GM21360 (cell line): ENCODE measurements around the gene PAK1.

Source experiments
- ATAC-seq: cut with Tn5 transposase; IDR thresholded peaks from one replicate; pipeline ENCODE4 v1.9.1; 2021; ENCODE audit warnings: mild to moderate bottlenecking, moderate library complexity; ENCODE audit not compliant: unreplicated experiment

The PAK1 gene

DNA sequence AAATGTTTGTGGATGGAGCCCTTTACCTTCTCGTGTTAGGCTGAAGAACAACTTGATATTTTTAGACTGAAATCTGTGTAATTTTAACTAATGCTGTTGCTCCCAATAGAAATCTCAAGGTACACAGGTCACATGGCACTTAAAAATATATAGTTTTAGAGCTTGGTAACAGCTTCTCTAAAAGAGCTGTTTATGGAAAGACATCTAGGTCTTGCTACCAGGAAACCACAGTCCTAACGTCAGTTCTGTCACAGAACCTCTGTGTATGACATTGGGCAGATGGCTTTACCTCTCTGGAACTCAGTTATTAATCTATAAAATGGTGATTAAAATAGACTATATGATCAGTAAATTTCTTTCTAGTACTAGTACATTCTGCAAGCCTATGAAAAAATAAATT lies 35.4 kb downstream of the PAK1 start:
- ATAC-seq = no peak

DNA sequence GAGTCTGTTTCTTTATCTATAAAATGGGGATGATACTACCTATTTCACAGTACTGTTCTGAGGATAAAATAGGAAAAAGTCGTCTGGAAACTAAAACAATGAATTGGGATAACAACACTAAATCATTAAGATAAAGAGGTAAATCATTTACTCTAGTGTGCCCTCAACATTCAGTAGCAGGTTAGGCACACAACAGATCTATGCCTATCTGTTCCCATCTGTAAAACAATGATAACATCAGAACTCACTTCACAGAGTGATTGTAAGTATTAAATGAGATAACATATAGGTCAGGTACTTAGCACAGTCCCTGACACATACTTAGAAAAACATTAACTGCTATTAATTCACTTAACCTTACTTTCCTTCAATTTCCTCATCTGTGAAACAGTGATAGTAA lies 36.9 kb downstream of the PAK1 start:
- ATAC-seq = no peak

GRCh38 chr11:77436506-77436905 lies 37.4 kb downstream of the PAK1 start:
- no peak for ATAC-seq

DNA sequence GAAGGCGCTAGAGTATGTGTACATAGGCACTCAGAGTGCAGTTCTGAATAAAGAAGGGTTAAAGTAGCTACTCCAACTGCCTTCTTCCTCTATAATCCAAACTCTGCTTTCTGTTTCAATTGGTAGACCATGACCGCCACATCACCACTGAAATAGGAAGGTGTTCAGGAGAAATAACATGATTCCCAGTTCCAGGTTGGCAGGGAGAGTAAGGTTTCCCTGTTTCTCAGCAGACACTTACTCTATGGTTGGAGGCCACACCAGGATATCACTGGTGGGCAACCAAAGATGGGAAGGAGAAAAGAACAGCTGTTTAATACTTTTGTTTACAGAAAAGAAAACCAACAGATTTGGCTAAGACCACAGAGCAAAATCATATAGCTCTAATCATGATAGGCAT lies 37.9 kb downstream of the PAK1 start:
- no peak for ATAC-seq

GRCh38 chr11:77431813-77432212 lies 42.1 kb downstream of the PAK1 start:
- ATAC-seq = no peak

- ATAC-seq = no peak
These were observed 45.3 kb downstream of the PAK1 start for GRCh38 chr11:77428598-77428997.

DNA sequence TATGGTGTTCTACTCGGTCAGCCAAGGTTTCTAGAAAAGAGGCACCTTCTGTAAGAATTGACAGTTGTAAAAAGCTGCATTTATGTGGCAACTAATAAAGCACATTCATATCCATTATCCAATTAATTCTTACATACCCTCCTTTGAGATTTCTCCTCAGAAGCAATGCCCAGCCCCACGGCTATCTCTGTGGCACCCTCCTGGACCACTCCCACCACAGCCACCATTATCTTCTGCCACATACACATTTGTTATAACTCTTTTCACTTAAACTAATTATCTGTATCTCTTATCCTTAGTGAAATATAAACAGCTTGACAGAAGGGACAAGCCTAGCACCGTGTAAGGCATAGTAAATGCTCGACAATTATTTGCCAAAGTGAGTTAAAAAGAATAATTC lies 48.5 kb downstream of the PAK1 start:
- no peak for ATAC-seq

GRCh38 chr11:77424644-77425043 lies 49.2 kb downstream of the PAK1 start:
- no peak for ATAC-seq

- ATAC-seq = no peak
These were observed 50.3 kb downstream of the PAK1 start for GRCh38 chr11:77423624-77424023.

- ATAC-seq = no peak
These were observed 51.2 kb downstream of the PAK1 start for GRCh38 chr11:77422687-77423086.

- ATAC-seq = no peak
These were observed 52.7 kb downstream of the PAK1 start for GRCh38 chr11:77421041-77421723.

- no peak for ATAC-seq
These were observed 54.8 kb downstream of the PAK1 start for GRCh38 chr11:77418971-77419597.

- ATAC-seq = peak; percentile 83
These were observed 55.5 kb downstream of the PAK1 start for GRCh38 chr11:77418155-77418970.

DNA sequence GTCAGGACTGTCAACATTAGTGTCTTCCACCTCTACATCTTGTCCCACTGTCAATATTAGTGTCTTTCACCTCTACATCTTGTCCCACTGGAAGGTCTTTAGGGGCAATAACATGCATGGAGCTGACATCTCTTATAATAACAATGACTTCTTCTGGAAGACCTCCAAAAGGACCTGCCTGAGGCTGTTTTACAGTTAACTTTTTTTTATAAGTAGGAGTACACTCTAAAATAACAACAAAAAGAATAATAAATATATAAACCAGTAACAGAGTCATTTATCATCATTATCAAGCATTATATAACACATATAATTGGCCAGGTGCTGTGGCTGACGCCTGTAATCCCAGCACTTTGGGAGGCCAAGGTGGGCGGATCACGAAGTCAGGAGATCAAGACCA lies 57.5 kb downstream of the PAK1 start:
- ATAC-seq = no peak

- no peak for ATAC-seq
These were observed 59.9 kb downstream of the PAK1 start for GRCh38 chr11:77413850-77414460.

DNA sequence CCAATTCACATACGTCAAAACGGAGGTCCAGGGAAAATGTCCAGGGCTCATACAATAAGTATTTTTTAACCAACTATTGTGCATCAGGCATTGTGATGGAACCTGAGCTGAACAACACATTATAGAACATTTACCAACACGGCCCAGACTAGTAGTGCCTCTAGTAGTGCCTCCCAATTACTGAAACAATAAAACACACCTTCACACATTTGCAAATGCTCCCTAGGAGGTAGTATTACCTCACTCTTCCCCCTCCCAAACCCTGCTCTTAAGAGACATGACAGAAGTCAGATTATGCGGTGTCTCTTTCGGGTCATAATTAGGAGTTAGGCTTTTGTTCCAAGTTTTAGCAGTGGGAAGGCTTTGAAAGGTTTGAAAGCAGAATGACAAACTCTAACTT lies 61.1 kb downstream of the PAK1 start:
- ATAC-seq = no peak

- peak; percentile 91 for ATAC-seq
These were observed 62.0 kb downstream of the PAK1 start for GRCh38 chr11:77411717-77412441.

DNA sequence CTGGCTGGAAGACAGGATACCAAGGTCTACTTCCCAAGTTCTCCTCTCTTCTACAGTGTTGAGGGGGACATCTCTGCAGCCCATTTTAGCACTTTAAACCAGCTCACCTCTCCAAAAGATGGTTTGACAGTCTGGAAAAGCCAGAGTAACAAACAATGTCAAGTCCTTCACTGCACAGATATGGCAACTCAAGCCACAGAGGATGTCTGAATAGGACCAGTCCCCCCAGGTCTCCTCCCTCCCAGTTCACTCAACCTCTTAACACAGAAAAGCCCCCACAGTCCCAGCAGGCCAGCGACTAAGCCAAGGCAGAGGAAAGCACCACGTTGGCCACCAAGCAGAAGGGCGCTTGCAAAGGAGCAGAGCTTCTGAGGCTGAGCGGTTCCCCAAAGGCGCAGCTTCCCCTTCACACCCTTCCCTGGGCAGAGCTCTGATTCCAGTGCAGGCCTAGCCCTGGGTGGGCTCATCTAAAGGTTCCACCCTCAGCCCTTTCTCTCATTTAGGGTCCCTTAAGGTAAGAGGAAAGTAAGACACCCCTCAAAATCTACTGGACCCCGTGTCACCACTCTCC lies 62.7 kb downstream of the PAK1 start:
- peak; percentile 45 for ATAC-seq

- no peak for ATAC-seq
These were observed 63.6 kb downstream of the PAK1 start for GRCh38 chr11:77410076-77410827.

DNA sequence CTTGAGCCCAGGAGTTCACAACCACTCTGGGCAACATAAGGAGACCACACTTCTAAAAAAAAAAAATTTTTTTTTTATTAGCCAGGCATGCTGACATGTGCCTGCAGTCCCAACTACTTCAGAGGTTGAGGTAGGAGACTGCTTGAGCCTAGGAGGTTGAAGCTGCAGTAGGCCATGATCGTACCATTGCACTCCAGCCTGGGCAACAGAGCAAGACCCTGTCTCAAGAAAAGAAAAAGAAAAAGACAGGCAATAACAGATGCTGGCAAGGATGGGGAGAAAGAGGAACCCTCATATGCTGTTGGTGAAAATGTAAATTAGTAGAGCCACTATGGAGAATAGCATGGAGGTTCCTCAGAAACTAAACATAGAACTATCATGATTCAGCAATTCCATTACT lies 64.8 kb downstream of the PAK1 start:
- ATAC-seq = no peak
